RWPE2 (cell line): Measurements from ENCODE around the gene NEURL3.
"Not testable (repeated sequence)": the region's sequence is repeated elsewhere in the genome, so short reads cannot be mapped to it uniquely, and the experiment has no call there.

ENCODE experiments used
- ATAC-seq: fragments of 200-7000 bp; cut with Tn5 transposase; 3 replicates; pipeline ENCODE4 v1.9.1; 2021; ENCODE audit warnings: low read depth
- DNase-seq: peaks from one replicate; pipeline ENCODE4 v3.0.0-alpha.2; 2020; ENCODE audit warnings: low spot score
- H3K27ac ChIP-seq: fragments of 450-650 bp; 2 replicates; pipeline ENCODE4 v1.5.1; 2017; ENCODE audit warnings: mild to moderate bottlenecking; ENCODE audit not compliant: poor library complexity, severe bottlenecking
- H3K27me3 ChIP-seq: fragments of 250-450 bp; sonication (Bioruptor Pico); 2 replicates; pipeline ENCODE4 v1.5.1; 2021; ENCODE audit warnings: mild to moderate bottlenecking, moderate library complexity; ENCODE audit not compliant: insufficient read depth, poor library complexity, severe bottlenecking
- H3K36me3 ChIP-seq: fragments of 250-450 bp; sonication (Bioruptor Pico); 2 replicates; pipeline ENCODE4 v1.5.1; 2020; ENCODE audit warnings: low read depth, mild to moderate bottlenecking, moderate library complexity
- H3K4me1 ChIP-seq: fragments of 250-450 bp; sonication (Bioruptor Pico); 2 replicates; pipeline ENCODE4 v1.5.1; 2021; ENCODE audit warnings: mild to moderate bottlenecking, moderate library complexity; ENCODE audit not compliant: insufficient read depth, poor library complexity, severe bottlenecking
- H3K4me3 ChIP-seq: fragments of 250-450 bp; sonication (Bioruptor Pico); 2 replicates; pipeline ENCODE4 v1.5.1; 2021; ENCODE audit warnings: mild to moderate bottlenecking, moderate library complexity; ENCODE audit not compliant: severe bottlenecking
- H3K9me3 ChIP-seq: fragments of 250-450 bp; sonication (Bioruptor Pico); 2 replicates; pipeline ENCODE4 v1.5.1; 2021; ENCODE audit warnings: mild to moderate bottlenecking, moderate library complexity; ENCODE audit not compliant: severe bottlenecking
- TF ChIP-seq, protein P1 (sequence below): fragments of 450-650 bp; IDR thresholded peaks from one replicate; pipeline ENCODE4 v1.5.1; 2017; ENCODE audit warnings: mild to moderate bottlenecking, moderate library complexity; ENCODE audit not compliant: poor library complexity, severe bottlenecking

Gene NEURL3, protein sequence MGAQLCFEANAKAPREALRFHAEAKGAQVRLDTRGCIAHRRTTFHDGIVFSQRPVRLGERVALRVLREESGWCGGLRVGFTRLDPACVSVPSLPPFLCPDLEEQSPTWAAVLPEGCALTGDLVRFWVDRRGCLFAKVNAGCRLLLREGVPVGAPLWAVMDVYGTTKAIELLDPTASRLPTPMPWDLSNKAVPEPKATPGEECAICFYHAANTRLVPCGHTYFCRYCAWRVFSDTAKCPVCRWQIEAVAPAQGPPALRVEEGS

GRCh38 chr2:96505231-96505889 lies at the start of gene NEURL3:
NEURL3 (minus strand) TSS chr2:96505357; CDS start chr2:96505286, 71 bp downstream.
- Histone ChIP-seq H3K36me3 (no peaks in the 10 kb centered on the region), H3K27ac (no peak within 1 kb of the TSS), H3K27me3 (no peaks in the 10 kb centered on the region), H3K9me3 (no peaks in the 10 kb centered on the region), H3K4me1 (peaks cover 8% of the 10 kb centered on the region), H3K4me3 (no peak within 1 kb of the TSS)
- DNase-seq: no peak
- ATAC-seq: peak; percentile 84
- TF ChIP-seq, protein P1, sequence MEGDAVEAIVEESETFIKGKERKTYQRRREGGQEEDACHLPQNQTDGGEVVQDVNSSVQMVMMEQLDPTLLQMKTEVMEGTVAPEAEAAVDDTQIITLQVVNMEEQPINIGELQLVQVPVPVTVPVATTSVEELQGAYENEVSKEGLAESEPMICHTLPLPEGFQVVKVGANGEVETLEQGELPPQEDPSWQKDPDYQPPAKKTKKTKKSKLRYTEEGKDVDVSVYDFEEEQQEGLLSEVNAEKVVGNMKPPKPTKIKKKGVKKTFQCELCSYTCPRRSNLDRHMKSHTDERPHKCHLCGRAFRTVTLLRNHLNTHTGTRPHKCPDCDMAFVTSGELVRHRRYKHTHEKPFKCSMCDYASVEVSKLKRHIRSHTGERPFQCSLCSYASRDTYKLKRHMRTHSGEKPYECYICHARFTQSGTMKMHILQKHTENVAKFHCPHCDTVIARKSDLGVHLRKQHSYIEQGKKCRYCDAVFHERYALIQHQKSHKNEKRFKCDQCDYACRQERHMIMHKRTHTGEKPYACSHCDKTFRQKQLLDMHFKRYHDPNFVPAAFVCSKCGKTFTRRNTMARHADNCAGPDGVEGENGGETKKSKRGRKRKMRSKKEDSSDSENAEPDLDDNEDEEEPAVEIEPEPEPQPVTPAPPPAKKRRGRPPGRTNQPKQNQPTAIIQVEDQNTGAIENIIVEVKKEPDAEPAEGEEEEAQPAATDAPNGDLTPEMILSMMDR: no peak

DNA sequence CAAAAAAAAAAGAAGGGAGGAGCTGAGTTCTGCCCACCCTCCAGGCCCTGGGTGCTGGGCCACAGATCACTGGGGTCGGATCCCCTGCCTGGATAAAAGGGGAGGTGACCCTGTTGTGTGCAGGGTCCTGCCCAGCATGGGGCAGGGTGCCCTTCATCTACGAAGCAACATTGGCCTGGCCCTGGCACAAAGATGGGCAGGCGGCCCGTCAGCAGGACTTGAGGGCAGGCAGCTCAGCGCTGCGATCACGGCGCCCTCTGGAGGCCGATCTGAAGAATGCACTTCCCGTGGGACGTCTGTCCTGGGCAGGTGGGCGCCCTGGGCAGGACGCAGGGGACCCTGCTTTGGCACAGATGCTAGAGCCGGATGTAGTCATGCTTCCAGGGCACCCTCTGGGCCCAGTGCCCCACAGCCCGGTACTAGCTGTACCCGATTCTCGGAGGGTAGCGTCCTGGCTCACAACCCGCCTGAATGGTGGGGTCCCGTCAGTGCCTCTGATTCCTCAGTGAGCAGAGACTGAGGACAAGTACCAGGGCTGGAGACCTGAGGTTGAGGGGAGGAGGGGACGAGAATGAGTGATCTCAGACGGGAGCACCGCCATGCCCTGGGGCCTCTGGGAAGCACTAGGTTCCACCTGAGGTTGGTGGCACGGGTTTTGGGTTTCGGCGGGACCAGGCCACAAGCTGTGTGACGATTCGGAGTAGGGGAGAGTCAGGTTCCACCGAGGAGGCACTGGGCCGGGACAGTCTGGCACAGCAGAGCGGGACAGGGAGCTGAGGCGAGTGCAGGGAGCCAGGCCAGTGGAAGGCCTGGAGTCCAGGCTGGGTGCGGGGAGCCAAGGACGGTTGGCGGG lies 49.4 kb upstream of the NEURL3 start:
- Histone ChIP-seq H3K27ac (no peak overlapping the region), H3K36me3 (no peaks in the 10 kb centered on the region), H3K4me1 (peaks cover 5% of the 10 kb centered on the region), H3K27me3 (no peaks in the 10 kb centered on the region), H3K9me3 (no peaks in the 10 kb centered on the region), H3K4me3 (no peak overlapping the region)
- TF ChIP-seq, protein P1: peak; percentile 89
- DNase-seq: no peak
- peak; percentile 10; the same call in 1 of the 3 replicates for ATAC-seq

GRCh38 chr2:96553957-96554292 lies 48.8 kb upstream of the NEURL3 start:
- not testable (repeated sequence) for H3K27me3 ChIP-seq, H3K4me3 ChIP-seq, ATAC-seq, H3K4me1 ChIP-seq, DNase-seq, H3K36me3 ChIP-seq, H3K9me3 ChIP-seq, H3K27ac ChIP-seq

DNA sequence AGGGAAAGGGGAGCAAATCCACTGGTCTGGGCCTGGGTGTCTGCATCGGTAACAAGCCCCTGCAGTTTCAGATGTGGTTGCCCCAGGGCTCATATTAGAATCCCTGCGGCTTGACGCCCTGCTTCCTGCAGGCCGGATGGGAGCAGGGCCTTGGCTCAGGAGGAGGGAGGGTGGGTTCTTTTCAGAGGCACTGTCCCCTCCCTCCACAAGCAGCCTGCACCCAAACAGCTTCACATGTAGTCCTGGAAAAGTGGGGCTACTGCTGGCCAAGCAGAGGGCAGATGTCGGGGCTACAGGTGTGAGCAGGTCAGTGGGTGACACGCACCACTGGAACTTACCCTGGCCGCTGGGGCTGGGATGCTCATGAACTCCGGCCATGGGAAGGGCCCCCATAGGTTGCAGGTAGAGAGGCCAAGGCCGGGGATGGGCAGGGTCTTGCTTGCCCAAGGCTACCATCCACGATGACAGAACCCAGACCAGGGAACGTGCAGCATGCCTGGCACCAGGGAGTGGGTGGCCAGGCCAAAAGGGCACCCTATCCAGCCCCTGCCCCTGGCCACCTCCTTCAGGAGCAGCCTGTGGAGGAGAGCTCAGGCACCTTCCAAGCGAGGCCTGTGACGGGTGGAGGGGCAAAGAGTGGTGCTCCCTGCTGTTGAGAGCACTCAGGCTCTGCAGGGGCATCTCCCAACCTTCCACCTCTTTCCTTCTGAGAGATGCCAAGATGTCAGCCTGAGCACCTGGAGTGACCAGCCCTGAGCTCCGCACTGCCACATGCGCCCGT lies 48.2 kb upstream of the NEURL3 start:
- ATAC-seq (no peak), DNase-seq (no peak)
- no peaks in the 10 kb centered on the region for H3K9me3 ChIP-seq
- no peaks in the 10 kb centered on the region for H3K27me3 ChIP-seq
- H3K36me3 ChIP-seq: no peaks in the 10 kb centered on the region
- H3K27ac ChIP-seq: no peak overlapping the region
- TF ChIP-seq, protein P1: no peak
- H3K4me1 ChIP-seq: peaks cover 5% of the 10 kb centered on the region
- no peak overlapping the region for H3K4me3 ChIP-seq
